Caco-2 (cell line): ENCODE data around the gene DYNLRB1. TPM values are rescaled to one million over a fixed set of nuclear protein-coding genes. Genes with fewer than 3 reads are reported as not detected.
A peak's percentile ranks its signal among the peaks of the same experiment; 100 is the strongest.

Source experiments
- BruUV-seq: library from RNA; stranded (reverse); fragments of 400-500 nt; replicated peaks from 2 replicates; lab custom pipeline; 2021; lab: Mats Ljungman, UMichigan
- CTCF ChIA-PET: fragments of 300-600 bp; sonication (Branson Sonifier 250); formaldehyde crosslinking; loops from one replicate; lab custom pipeline; 2022; ENCODE audit warnings: antibody characterized with exemption; lab: Charles Lee
- POLR2A ChIA-PET: fragments of 300-600 bp; sonication (Branson Sonifier 250); formaldehyde crosslinking; loops from one replicate; lab custom pipeline; 2022; ENCODE audit warnings: antibody characterized with exemption; lab: Charles Lee
- DNase-seq, 2 experiments: peaks; one replicate each; pipeline versions ENCODE4 v3.0.0 to v3.0.0-alpha.2; 2020 to 2022
- H3K27me3 ChIP-seq: replicated peaks from 2 replicates; pipeline ENCODE4 v1.6.0; 2011; ENCODE audit warnings: low read length; ENCODE audit not compliant: control insufficient read depth, insufficient read depth
- H3K36me3 ChIP-seq: 2 replicates; pipeline ENCODE4 v1.5.1; 2011; ENCODE audit warnings: low read length; ENCODE audit not compliant: control insufficient read depth, insufficient read depth
- H3K4me1 ChIP-seq: fragments of 250-450 bp; sonication (Bioruptor Pico); 2 replicates; pipeline ENCODE4 v1.5.1; 2020; ENCODE audit warnings: mild to moderate bottlenecking
- H3K4me3 ChIP-seq: 2 replicates; pipeline ENCODE4 v1.5.1; 2011; ENCODE audit warnings: low read depth, mild to moderate bottlenecking, control low read depth, low read length
- H3K9me3 ChIP-seq: fragments of 250-450 bp; sonication (Bioruptor Pico); 2 replicates; pipeline ENCODE4 v1.5.1; 2020; ENCODE audit warnings: mild to moderate bottlenecking, moderate library complexity
- H3K27ac Mint-ChIP-seq: one replicate; pipeline ENCODE4 v1.8.0; 2022; ENCODE audit warnings: mixed read lengths; ENCODE audit not compliant: unreplicated experiment
- H3K27me3 Mint-ChIP-seq: one replicate; pipeline ENCODE4 v1.8.0; 2022; ENCODE audit warnings: mixed read lengths; ENCODE audit not compliant: insufficient read depth, unreplicated experiment
- H3K36me3 Mint-ChIP-seq: one replicate; pipeline ENCODE4 v1.8.0; 2022; ENCODE audit warnings: mild to moderate bottlenecking, mixed read lengths; ENCODE audit not compliant: insufficient read depth, unreplicated experiment
- H3K4me1 Mint-ChIP-seq: one replicate; pipeline ENCODE4 v1.8.0; 2022; ENCODE audit warnings: low read depth, mixed read lengths; ENCODE audit not compliant: unreplicated experiment
- H3K4me3 Mint-ChIP-seq: one replicate; pipeline ENCODE4 v1.8.0; 2022; ENCODE audit warnings: mild to moderate bottlenecking, moderate library complexity, mixed read lengths; ENCODE audit not compliant: unreplicated experiment
- H3K9me3 Mint-ChIP-seq: one replicate; pipeline ENCODE4 v1.8.0; 2022; ENCODE audit warnings: mixed read lengths; ENCODE audit not compliant: unreplicated experiment
- CTCF ChIP-seq, 2 experiments: fragments of 200-600 bp in 1 of 2; IDR thresholded peaks; 1 replicate in 1 of 2; 2 replicates in 1 of 2; pipeline versions ENCODE4 v1.5.1 to v1.8.0; 2011 to 2022; ENCODE audit warnings: antibody characterized with exemption in 1 of 2, control low read depth in 1 of 2, inconsistent platforms in 1 of 2, low read depth in 1 of 2, low read length in 1 of 2, mild to moderate bottlenecking in 1 of 2, moderate library complexity in 1 of 2; ENCODE audit not compliant: insufficient read depth in 1 of 2, severe bottlenecking in 1 of 2, unreplicated experiment in 1 of 2
- intact Hi-C: fragments of 100-400 bp; cut with micrococcal nuclease; formaldehyde crosslinking; loops from one replicate; pipeline ENCODE4 v1.10.0; 2022; ENCODE audit not compliant: unreplicated experiment
- total RNA-seq: library from RNA; stranded (reverse); gene quantifications from 2 replicates; pipeline ENCODE4 v1.2.3, GENCODE V29; 2022

DYNLRB1 gene
- total RNA-seq, 1 experiment from 2014 or later, result 359 TPM

- peak overlapping the region; percentile 64 for H3K4me3 Mint-ChIP-seq
- peaks cover 53% of the 10 kb centered on the region for H3K4me1 Mint-ChIP-seq
These were observed 10.8 kb downstream of the DYNLRB1 start for GRCh38 chr20:34527016-34527415.

GRCh38 chr20:34528921-34529297, 12.7 kb downstream of the DYNLRB1 start:
- Mint-ChIP-seq H3K4me3 (no peak overlapping the region), H3K9me3 (no peaks in the 10 kb centered on the region), H3K4me1 (peaks cover 34% of the 10 kb centered on the region), H3K27ac (peak overlapping the region; percentile 20), H3K27me3 (no peaks in the 10 kb centered on the region), H3K36me3 (peaks cover 93% of the 10 kb centered on the region)
- BruUV-seq, result no TSS peak
- no peak for TF ChIP-seq CTCF (IDR thresholded peaks at IDR 0.05; ENCODE audit: insufficient read depth in 1 of 2, low read depth in 1 of 2, low read length in 1 of 2, severe bottlenecking in 1 of 2, unreplicated experiment in 1 of 2)
- H3K9me3 ChIP-seq, result no peaks in the 10 kb centered on the region
- H3K4me3 ChIP-seq, result no peak overlapping the region
- intact Hi-C loops, result no loop called here
- CTCF ChIA-PET, result no interaction called here
- POLR2A ChIA-PET, result no interaction called here
- H3K4me1 ChIP-seq, result peaks cover 33% of the 10 kb centered on the region
- no peaks in the 10 kb centered on the region for H3K27me3 ChIP-seq
- H3K36me3 ChIP-seq, result peaks cover 27% of the 10 kb centered on the region
- DNase-seq, result peak in 1 of 2 experiments; percentile 38

More at GRCh38 chr20:34527016-34527415, 10.8 kb downstream of the DYNLRB1 start:
- H3K4me3 ChIP-seq, result no peak overlapping the region
- H3K27ac Mint-ChIP-seq, result peak overlapping the region; percentile 83
- ChIA-PET CTCF (interaction anchor here (1.1 to 1.5 kb wide), 3 partner anchors 11 to 336 kb away, joined by 3 to 6 read pairs (median 4); no protein-coding TSS in a partner anchor), POLR2A (interaction anchor here (2.7 kb wide), 1 partner anchor 11 kb away, joined by 17 read pairs; the partner anchor contains the start of gene DYNLRB1)
- H3K27me3 ChIP-seq, result no peaks in the 10 kb centered on the region
- no peak for TF ChIP-seq CTCF (IDR thresholded peaks at IDR 0.05; ENCODE audit: insufficient read depth in 1 of 2, low read depth in 1 of 2, low read length in 1 of 2, severe bottlenecking in 1 of 2, unreplicated experiment in 1 of 2)
- peaks cover 91% of the 10 kb centered on the region for H3K36me3 Mint-ChIP-seq
- H3K36me3 ChIP-seq, result peaks cover 20% of the 10 kb centered on the region
- DNase-seq, result no peak
- no peaks in the 10 kb centered on the region for H3K27me3 Mint-ChIP-seq
- H3K4me1 ChIP-seq, result peaks cover 46% of the 10 kb centered on the region
- H3K9me3 Mint-ChIP-seq, result no peaks in the 10 kb centered on the region
- intact Hi-C loops, result no loop called here
- BruUV-seq, result no TSS peak
- no peaks in the 10 kb centered on the region for H3K9me3 ChIP-seq

GRCh38 chr20:34529742-34530141, 13.5 kb downstream of the DYNLRB1 start:
- no peak overlapping the region for H3K27ac Mint-ChIP-seq
- intact Hi-C loops, result no loop called here
- peaks cover 31% of the 10 kb centered on the region for H3K36me3 ChIP-seq
- no peak for TF ChIP-seq CTCF (IDR thresholded peaks at IDR 0.05; ENCODE audit: insufficient read depth in 1 of 2, low read depth in 1 of 2, low read length in 1 of 2, severe bottlenecking in 1 of 2, unreplicated experiment in 1 of 2)
- peaks cover 28% of the 10 kb centered on the region for H3K4me1 Mint-ChIP-seq
- no peaks in the 10 kb centered on the region for H3K27me3 Mint-ChIP-seq
- no peaks in the 10 kb centered on the region for H3K9me3 Mint-ChIP-seq
- no peak for DNase-seq
- peaks cover 25% of the 10 kb centered on the region for H3K4me1 ChIP-seq
- peaks cover 94% of the 10 kb centered on the region for H3K36me3 Mint-ChIP-seq
- ChIA-PET CTCF (interaction anchor here (0.5 to 1.8 kb wide), 3 partner anchors 100 to 343 kb away, joined by 3 to 5 read pairs (median 5); no protein-coding TSS in a partner anchor), POLR2A (no interaction called here)
- H3K4me3 Mint-ChIP-seq, result no peak overlapping the region
- H3K9me3 ChIP-seq, result no peaks in the 10 kb centered on the region
- no peaks in the 10 kb centered on the region for H3K27me3 ChIP-seq
- BruUV-seq, result no TSS peak
- H3K4me3 ChIP-seq, result no peak overlapping the region
